Measurements from ENCODE around the gene AREL1. TPM values are rescaled to one million over a fixed set of nuclear protein-coding genes. Genes with fewer than 3 reads are reported as not detected.

AREL1 gene
- total RNA-seq, 1 donor from 2014 or later, result 51.5 TPM

GRCh38 chr14:74636424-74637177, 76.3 kb downstream of the AREL1 start:
- Mint-ChIP-seq H3K4me3 (no peak overlapping the region), H3K27ac (ENCODE audit: unreplicated experiment) (peak overlapping the region; percentile 81), H3K4me1 (peaks cover 7% of the 10 kb centered on the region), H3K9me3 (no peaks in the 10 kb centered on the region), H3K36me3 (ENCODE audit: low read depth) (no peaks in the 10 kb centered on the region), H3K27me3 (ENCODE audit: low read depth) (no peaks in the 10 kb centered on the region)
- DNase-seq (ENCODE audit: low read depth, low spot score), result no peak
- TF ChIP-seq, protein P1, sequence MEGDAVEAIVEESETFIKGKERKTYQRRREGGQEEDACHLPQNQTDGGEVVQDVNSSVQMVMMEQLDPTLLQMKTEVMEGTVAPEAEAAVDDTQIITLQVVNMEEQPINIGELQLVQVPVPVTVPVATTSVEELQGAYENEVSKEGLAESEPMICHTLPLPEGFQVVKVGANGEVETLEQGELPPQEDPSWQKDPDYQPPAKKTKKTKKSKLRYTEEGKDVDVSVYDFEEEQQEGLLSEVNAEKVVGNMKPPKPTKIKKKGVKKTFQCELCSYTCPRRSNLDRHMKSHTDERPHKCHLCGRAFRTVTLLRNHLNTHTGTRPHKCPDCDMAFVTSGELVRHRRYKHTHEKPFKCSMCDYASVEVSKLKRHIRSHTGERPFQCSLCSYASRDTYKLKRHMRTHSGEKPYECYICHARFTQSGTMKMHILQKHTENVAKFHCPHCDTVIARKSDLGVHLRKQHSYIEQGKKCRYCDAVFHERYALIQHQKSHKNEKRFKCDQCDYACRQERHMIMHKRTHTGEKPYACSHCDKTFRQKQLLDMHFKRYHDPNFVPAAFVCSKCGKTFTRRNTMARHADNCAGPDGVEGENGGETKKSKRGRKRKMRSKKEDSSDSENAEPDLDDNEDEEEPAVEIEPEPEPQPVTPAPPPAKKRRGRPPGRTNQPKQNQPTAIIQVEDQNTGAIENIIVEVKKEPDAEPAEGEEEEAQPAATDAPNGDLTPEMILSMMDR (conservative IDR thresholded peaks at IDR 0.05), result no peak

DNA sequence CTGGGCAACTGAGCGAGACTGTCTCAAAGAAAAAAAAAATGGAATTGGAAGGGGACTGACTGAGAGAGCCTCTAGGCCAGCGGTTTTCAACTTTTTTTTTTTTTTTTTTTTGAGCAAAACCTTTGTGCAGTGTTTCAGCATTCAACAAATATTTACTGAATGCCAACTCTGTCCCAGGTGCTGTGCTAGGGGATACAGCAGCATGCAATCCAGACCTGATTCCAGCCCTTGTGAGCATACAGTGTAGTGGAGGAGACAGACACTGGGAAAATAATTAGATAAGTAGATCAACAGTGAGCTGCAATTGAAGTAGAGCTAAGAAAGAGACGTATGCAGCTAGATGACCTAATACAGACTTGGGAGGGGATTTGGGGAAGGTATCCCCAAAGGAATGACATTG, 77.0 kb downstream of the AREL1 start:
- H3K4me3 Mint-ChIP-seq, result no peak overlapping the region
- no peaks in the 10 kb centered on the region for H3K36me3 Mint-ChIP-seq (ENCODE audit: low read depth)
- no peak overlapping the region for H3K27ac Mint-ChIP-seq (ENCODE audit: unreplicated experiment)
- TF ChIP-seq, protein P1 (conservative IDR thresholded peaks at IDR 0.05), result no peak
- H3K27me3 Mint-ChIP-seq (ENCODE audit: low read depth), result no peaks in the 10 kb centered on the region
- no peak for DNase-seq (ENCODE audit: low read depth, low spot score)
- peaks cover 7% of the 10 kb centered on the region for H3K4me1 Mint-ChIP-seq
- H3K9me3 Mint-ChIP-seq, result no peaks in the 10 kb centered on the region

DNA sequence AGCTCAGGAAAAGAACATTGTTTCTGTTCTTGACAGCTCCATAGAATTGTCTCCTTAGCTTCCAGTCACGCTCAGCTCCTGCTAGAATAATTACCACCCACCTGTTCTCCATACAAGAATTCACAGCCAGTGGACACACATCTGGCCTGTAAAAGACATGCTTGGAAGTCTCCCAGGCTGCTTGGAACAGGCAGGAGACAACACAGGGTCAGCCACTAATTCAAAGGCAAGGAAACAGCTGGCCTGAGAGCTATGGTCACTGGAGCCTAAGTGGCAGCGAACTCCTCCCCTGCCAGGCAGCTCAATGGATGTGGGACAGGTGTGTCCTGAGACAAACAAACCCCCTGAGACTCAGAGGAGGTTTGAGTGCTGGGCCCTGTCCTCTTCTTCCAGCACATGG, 77.9 kb downstream of the AREL1 start:
- Mint-ChIP-seq H3K4me3 (no peak overlapping the region), H3K27me3 (ENCODE audit: low read depth) (no peaks in the 10 kb centered on the region), H3K27ac (ENCODE audit: unreplicated experiment) (no peak overlapping the region), H3K9me3 (no peaks in the 10 kb centered on the region), H3K36me3 (ENCODE audit: low read depth) (no peaks in the 10 kb centered on the region), H3K4me1 (peaks cover 7% of the 10 kb centered on the region)
- no peak for DNase-seq (ENCODE audit: low read depth, low spot score)
- TF ChIP-seq, protein P1 (conservative IDR thresholded peaks at IDR 0.05), result no peak

GRCh38 chr14:74634481-74634880, 78.4 kb downstream of the AREL1 start:
- DNase-seq (ENCODE audit: low read depth, low spot score), result no peak

DNA sequence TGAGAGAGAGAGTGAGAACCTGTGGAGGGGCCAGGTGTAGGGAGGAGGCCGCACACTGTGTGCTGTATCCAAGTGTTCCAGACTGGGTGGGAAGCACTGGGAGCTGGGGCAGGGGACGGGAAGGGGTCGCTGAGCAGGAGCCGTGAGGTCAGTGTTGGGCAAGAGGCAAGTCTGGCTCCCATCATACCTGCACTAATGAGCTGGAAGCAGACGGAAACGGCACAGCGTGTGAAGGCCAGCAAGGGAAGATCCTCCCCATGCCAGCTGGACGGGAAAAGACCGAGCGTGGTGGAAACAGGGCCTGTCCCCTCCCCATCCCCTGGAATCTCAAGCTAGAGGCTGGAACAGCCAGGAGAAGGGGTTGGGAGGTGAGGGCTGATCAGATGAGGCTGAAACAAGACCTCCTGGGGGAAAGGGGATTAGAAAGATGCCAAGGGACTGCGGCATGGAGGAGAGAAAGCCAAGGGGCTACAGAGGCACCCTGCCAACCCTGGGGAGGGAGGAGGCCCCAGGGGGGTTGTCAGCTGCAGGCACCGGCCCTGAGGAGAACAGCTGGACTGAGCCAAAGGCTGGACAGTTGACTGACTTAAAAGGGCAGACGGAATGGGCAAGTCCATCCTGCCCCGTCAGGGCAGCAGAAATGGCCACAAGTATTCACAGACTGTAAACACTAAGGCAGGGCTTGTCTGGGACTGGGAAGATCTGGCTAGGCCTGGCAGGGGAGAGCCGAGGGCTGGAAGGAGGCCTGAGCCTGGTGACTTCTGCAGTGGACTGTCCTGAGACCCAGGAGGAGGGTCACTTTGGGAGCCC, 81.8 kb downstream of the AREL1 start:
- TF ChIP-seq, protein P1 (conservative IDR thresholded peaks at IDR 0.05), result no peak
- no peaks in the 10 kb centered on the region for H3K27me3 Mint-ChIP-seq (ENCODE audit: low read depth)
- H3K27ac Mint-ChIP-seq (ENCODE audit: unreplicated experiment), result no peak overlapping the region
- no peak for DNase-seq (ENCODE audit: low read depth, low spot score)
- no peak overlapping the region for H3K4me3 Mint-ChIP-seq
- peaks cover 7% of the 10 kb centered on the region for H3K4me1 Mint-ChIP-seq
- H3K36me3 Mint-ChIP-seq (ENCODE audit: low read depth), result no peaks in the 10 kb centered on the region
- no peaks in the 10 kb centered on the region for H3K9me3 Mint-ChIP-seq

More at GRCh38 chr14:74634481-74634880, 78.4 kb downstream of the AREL1 start:
- no peak overlapping the region for H3K27ac Mint-ChIP-seq (ENCODE audit: unreplicated experiment)
- no peak overlapping the region for H3K4me3 Mint-ChIP-seq
- TF ChIP-seq, protein P1 (conservative IDR thresholded peaks at IDR 0.05), result no peak
- no peaks in the 10 kb centered on the region for H3K27me3 Mint-ChIP-seq (ENCODE audit: low read depth)
- H3K9me3 Mint-ChIP-seq, result no peaks in the 10 kb centered on the region
- H3K4me1 Mint-ChIP-seq, result peaks cover 7% of the 10 kb centered on the region
- no peaks in the 10 kb centered on the region for H3K36me3 Mint-ChIP-seq (ENCODE audit: low read depth)

Data from neural crest cell (in vitro differentiated cells).